Activated CD8-positive, alpha-beta T cell treated with anti-CD3 and anti-CD28 coated beads, Interleukin-2, amount 10 ng/mL, durations not matched to agents 7 days and 5 days (primary cell): ENCODE measurements around the gene KCND3. TPM values are rescaled to one million over a fixed set of nuclear protein-coding genes. Genes with fewer than 3 reads are reported as not detected.

ENCODE experiments used
- ATAC-seq: fragments of 150-1000 bp; cut with Tn5 transposase; one replicate; pipeline ENCODE4 v1.10.0; 2021; ENCODE audit warnings: moderate library complexity
- CTCF ChIA-PET: fragments of 350-600 bp; sonication (Branson Sonifier 250); formaldehyde crosslinking; loops from one replicate; lab custom pipeline; 2021; ENCODE audit warnings: antibody characterized with exemption; lab: Charles Lee
- POLR2A ChIA-PET: fragments of 350-600 bp; sonication (Branson Sonifier 250); formaldehyde crosslinking; loops from one replicate; lab custom pipeline; 2021; ENCODE audit warnings: antibody characterized with exemption; lab: Charles Lee
- DNase-seq: peaks from one replicate; pipeline ENCODE4 v3.0.0-alpha.2; 2020
- H3K27ac Mint-ChIP-seq: one replicate; pipeline ENCODE4 v1.8.0; 2021; ENCODE audit warnings: mild to moderate bottlenecking, mixed read lengths
- H3K27me3 Mint-ChIP-seq: one replicate; pipeline ENCODE4 v1.8.0; 2021; ENCODE audit warnings: low read depth, mixed read lengths
- H3K36me3 Mint-ChIP-seq: one replicate; pipeline ENCODE4 v1.8.0; 2021; ENCODE audit warnings: low read depth, mixed read lengths
- H3K4me1 Mint-ChIP-seq: one replicate; pipeline ENCODE4 v1.8.0; 2021; ENCODE audit warnings: low read depth, mixed read lengths
- H3K4me3 Mint-ChIP-seq: one replicate; pipeline ENCODE4 v1.8.0; 2021; ENCODE audit warnings: mild to moderate bottlenecking, mixed read lengths
- H3K9me3 Mint-ChIP-seq: one replicate; pipeline ENCODE4 v1.8.0; 2022; ENCODE audit warnings: mixed read lengths; ENCODE audit not compliant: insufficient read depth
- total RNA-seq, 2 experiments: library from RNA; stranded (reverse); gene quantifications; one replicate each; pipeline ENCODE4 v1.2.3, GENCODE V29; 2021

Gene KCND3
- total RNA-seq, 2 experiments from 2014 or later: not detected

DNA sequence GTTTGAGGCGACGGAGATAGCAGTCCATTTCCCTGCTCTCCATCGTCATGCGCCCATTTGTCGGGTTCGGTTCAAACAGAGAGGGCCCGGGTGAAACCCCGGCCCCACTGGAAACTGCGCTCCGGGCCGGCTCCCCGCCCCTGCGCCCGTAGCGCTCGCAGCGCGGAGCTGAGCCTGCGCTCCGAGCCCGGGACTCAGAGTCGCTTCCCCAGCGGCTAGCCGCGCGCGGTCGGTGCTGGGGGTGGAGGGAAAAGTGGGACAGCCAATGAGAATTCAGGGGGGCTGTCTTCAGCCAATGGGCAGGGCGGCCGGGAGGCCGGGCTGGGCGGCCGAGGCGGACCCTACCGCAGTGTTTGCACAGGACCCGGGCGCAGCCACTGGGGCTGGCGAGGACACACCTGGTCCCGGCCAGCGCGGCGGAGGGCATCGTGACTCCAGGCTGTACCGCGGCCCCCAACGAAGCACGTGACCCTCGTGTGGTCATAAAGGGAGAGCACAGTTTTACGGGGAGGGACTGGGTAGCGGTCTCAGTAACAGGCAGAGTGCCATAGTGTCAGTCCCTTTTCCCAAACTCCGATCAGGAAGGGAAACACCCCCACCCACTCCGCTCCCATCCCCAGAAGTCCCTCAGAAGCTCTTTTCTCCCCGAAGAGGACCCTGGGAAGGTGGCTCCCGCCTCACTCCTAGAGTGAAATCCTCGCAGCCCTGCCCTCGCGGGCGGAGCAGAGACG, 250.1 kb downstream of the KCND3 start, which contains the start of gene INKA2:
INKA2 (minus strand) TSS at position 202 of the 731 bp plus-strand sequence; CDS start at position 49, 153 bp downstream.
- CTCF ChIA-PET: interaction anchor here (1.0 to 6.7 kb wide), 12 partner anchors 8 to 263 kb away, joined by 3 to 45 read pairs (median 4); partner anchors contain the start of gene DDX20
- DNase-seq (peak; percentile 88), ATAC-seq (peak; percentile 90)
- H3K27ac Mint-ChIP-seq: peak within 1 kb of the TSS; percentile 75
- POLR2A ChIA-PET: interaction anchor here (0.6 to 2.4 kb wide), 7 partner anchors 8 to 600 kb away, joined by 3 to 12 read pairs (median 5); partner anchors contain the start of genes CEPT1 and DRAM2
- H3K4me1 Mint-ChIP-seq: peaks cover 21% of the 10 kb centered on the region
- H3K4me3 Mint-ChIP-seq: peak within 1 kb of the TSS; percentile 80
- H3K27me3 Mint-ChIP-seq: peaks cover 46% of the 10 kb centered on the region
- no peaks in the 10 kb centered on the region for H3K9me3 Mint-ChIP-seq
- H3K36me3 Mint-ChIP-seq: no peaks in the 10 kb centered on the region

DNA sequence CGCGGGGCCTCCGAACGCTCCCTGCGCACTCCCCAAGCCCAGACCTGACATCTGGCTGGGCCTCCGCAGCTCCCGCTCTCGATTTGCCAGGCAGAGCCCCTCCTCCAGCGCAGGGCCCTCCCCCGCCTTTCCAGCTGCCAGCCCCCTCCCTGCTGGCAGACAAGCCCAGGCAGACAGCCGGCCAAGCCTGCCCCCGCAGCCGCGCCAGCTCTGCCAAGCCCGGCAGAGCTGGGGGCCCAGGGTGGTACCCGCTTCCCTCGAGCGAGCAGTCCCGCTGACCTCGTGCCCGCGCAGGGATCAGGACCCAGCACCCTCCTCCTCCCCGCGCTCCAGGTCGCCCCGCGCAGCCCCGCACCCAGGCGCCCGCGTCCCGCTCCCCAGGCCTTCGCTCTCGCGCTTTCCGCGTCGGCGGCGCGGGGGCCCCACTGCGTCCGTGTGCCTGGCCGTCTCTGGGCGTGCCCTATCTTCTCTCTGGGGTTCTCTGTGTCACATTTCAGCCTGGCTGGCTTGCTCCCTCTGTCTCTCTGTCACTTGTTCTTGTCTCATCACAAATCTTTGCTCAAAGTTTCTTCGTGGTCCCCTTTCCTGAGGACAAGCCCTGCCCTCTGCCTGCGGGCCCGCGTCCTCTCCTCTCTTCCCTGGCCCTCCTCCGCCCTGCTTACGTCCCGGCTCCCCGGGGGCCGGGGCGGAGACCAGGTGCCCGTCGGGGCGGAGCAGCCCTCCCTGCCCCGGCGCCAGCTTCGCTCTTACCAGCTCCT, 250.9 kb downstream of the KCND3 start:
- Mint-ChIP-seq H3K27me3 (peaks cover 43% of the 10 kb centered on the region), H3K36me3 (no peaks in the 10 kb centered on the region), H3K4me3 (peak overlapping the region; percentile 80), H3K27ac (peak overlapping the region; percentile 75), H3K9me3 (no peaks in the 10 kb centered on the region), H3K4me1 (peaks cover 21% of the 10 kb centered on the region)
- CTCF ChIA-PET: interaction anchor here (0.9 to 6.7 kb wide), 12 partner anchors 9 to 263 kb away, joined by 3 to 45 read pairs (median 4); partner anchors contain the start of gene DDX20
- DNase-seq (peak; percentile 63), ATAC-seq (peak; percentile 66)
- POLR2A ChIA-PET: interaction anchor here (0.5 to 2.4 kb wide), 9 partner anchors 9 to 599 kb away, joined by 3 to 12 read pairs (median 3); partner anchors contain the start of genes CEPT1 and DRAM2

DNA sequence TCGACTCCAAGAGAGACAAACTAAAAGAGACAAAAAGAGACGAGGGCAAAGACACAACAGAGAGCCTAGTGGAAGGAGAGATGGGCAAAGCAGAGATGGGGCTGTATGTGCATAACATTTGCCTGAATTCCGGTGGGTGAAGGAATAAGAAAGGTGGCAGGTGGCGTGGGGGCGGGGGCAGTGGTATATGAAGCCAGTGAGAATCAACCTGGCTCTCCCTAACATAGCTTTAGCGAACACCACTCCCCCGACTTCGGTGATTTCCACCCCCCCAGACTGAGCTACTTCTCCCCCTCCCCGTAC, 251.4 kb downstream of the KCND3 start:
- ATAC-seq: no peak
- H3K9me3 Mint-ChIP-seq: no peaks in the 10 kb centered on the region
- H3K27me3 Mint-ChIP-seq: peaks cover 41% of the 10 kb centered on the region
- peaks cover 24% of the 10 kb centered on the region for H3K4me1 Mint-ChIP-seq
- H3K27ac Mint-ChIP-seq: peak overlapping the region; percentile 14
- ChIA-PET POLR2A (interaction anchor here (0.5 to 2.4 kb wide), 6 partner anchors 10 to 230 kb away, joined by 3 to 12 read pairs (median 4); no protein-coding TSS in a partner anchor), CTCF (interaction anchor here (0.9 to 6.7 kb wide), 8 partner anchors 10 to 230 kb away, joined by 3 to 45 read pairs (median 14); partner anchors contain the start of gene DDX20)
- DNase-seq: no peak
- H3K4me3 Mint-ChIP-seq: peak overlapping the region; percentile 80
- H3K36me3 Mint-ChIP-seq: no peaks in the 10 kb centered on the region

DNA sequence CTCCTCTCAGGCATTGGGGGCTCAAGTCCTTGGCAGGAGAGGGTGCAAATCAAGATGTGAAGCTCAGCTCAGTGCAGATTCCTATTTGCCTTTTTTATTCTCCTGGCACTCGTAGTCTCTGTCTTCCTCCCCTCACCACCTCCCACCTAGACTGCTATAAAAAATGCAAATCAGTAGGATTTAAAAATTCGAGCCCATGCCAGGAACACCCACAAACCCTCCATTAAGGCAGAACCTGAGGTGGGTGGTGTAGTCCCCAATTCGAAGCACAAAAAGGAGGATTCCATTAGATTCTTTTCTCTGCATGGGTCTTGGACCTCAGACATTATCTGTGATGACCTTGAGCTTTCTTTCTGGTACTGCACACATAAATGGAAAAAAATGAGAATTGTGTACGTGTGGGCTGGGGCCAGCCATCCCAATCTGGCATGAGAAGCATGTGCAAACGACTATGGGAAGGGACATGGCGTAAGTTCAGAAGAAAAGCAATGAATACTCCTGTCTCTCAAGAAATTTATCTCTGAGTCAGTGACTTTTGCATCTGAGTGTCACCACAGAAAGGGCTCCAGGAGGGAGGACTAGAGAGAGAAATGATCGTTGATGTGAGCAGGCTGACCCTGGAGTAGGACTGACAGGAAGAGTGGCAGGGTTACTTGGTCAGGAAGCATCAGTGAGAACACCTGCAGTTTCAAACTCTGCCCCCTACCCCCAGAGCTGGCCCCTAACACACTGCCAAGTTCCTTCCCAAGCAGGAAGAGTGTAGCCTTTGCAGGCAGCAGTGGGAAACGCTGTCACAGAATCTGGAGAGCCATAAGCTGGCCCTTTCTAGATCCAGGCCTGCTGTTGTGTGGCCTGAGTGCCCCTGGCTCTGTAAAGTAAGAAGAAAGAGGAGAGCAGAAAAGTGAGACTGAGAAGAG, 252.0 kb downstream of the KCND3 start:
- Mint-ChIP-seq H3K9me3 (no peaks in the 10 kb centered on the region), H3K27ac (peak overlapping the region; percentile 14), H3K4me3 (peak overlapping the region; percentile 80), H3K27me3 (peaks cover 41% of the 10 kb centered on the region), H3K36me3 (no peaks in the 10 kb centered on the region), H3K4me1 (peaks cover 25% of the 10 kb centered on the region)
- ATAC-seq (no peak), DNase-seq (no peak)
- ChIA-PET POLR2A (interaction anchor here (0.5 to 2.4 kb wide), 6 partner anchors 10 to 230 kb away, joined by 3 to 12 read pairs (median 4); no protein-coding TSS in a partner anchor), CTCF (interaction anchor here (0.9 to 6.7 kb wide), 10 partner anchors 10 to 229 kb away, joined by 3 to 45 read pairs (median 4); partner anchors contain the start of gene DDX20)

DNA sequence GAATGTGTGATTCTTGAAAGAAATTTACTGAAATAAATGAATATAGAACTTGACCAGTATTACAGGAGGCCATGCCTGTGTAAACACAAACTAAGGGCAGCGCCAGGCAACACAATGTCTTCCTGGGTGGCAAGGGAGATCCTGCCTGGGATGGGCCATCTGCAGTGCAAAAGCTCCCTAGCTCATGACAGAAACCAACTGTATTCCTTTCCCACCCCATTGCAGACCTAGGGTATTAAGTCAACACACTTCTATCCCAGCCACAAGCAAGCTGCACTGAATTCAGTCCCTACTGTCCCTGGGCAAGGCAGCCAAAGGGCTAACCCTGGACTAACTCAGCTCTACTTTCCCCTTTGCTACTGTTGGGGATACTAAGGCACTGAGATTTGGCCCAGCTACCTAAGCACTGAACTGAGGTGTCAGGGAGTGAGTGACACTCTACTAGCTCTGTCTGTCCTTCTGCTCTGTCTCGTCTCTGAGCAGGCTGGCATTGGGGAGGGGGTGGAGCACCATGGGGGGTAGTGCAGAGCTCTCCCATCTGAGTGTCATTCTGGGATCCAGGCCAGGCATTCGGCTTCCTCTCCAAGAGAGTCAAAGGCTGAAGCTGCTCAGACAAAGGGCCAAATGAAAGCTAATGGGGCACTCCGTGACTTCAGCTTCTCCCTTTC, 252.8 kb downstream of the KCND3 start:
- H3K4me1 Mint-ChIP-seq: peaks cover 25% of the 10 kb centered on the region
- H3K27ac Mint-ChIP-seq: no peak overlapping the region
- H3K36me3 Mint-ChIP-seq: no peaks in the 10 kb centered on the region
- DNase-seq: no peak
- H3K27me3 Mint-ChIP-seq: peaks cover 37% of the 10 kb centered on the region
- ChIA-PET CTCF (interaction anchor here (1.1 to 6.7 kb wide), 7 partner anchors 11 to 229 kb away, joined by 3 to 45 read pairs (median 22); partner anchors contain the start of gene DDX20), POLR2A (interaction anchor here (0.6 to 1.2 kb wide), 2 partner anchors 18 to 89 kb away, joined by 3 to 4 read pairs; no protein-coding TSS in a partner anchor)
- no peak overlapping the region for H3K4me3 Mint-ChIP-seq
- H3K9me3 Mint-ChIP-seq: no peaks in the 10 kb centered on the region
- ATAC-seq: no peak

DNA sequence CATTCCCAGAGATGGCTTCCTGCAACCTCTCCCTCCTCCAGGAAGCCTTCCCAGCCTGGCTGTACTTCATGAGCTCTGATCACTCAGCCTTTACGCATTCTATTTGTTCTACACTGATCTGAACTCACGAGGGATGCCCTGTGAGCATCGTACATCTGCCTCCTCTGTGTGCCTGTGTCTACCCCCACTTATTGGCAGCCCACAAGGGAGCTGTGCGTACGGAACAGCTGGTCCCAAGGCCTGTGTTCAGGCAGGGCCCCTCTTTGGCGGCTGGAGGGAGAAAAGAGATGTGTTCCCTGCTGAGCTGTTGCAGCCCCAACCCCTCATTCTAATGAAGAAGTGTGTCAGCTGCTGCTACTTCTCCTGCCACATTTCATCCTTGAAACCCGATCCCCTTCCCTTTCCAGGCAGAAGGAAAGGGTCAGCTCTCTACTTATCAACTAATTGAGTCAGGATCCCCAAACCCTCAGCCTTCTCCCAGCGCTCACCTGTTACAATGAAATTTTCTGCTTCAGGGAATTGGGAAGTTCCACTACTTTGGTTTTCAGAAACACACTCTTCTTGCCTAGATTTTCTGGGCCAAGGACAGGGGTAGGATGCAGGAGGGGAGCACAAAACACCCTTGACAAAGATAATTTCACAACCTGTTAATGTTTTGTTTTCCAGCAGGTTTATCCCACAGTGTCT, 253.5 kb downstream of the KCND3 start:
- CTCF ChIA-PET: interaction anchor here (1.1 to 6.7 kb wide), 5 partner anchors 11 to 228 kb away, joined by 3 to 45 read pairs (median 10); no protein-coding TSS in a partner anchor
- ATAC-seq (no peak), DNase-seq (no peak)
- H3K9me3 Mint-ChIP-seq: no peaks in the 10 kb centered on the region
- no peak overlapping the region for H3K4me3 Mint-ChIP-seq
- H3K36me3 Mint-ChIP-seq: no peaks in the 10 kb centered on the region
- H3K27ac Mint-ChIP-seq: no peak overlapping the region
- H3K27me3 Mint-ChIP-seq: peaks cover 30% of the 10 kb centered on the region
- POLR2A ChIA-PET: interaction anchor here (0.6 to 1.2 kb wide), 2 partner anchors 19 to 89 kb away, joined by 3 to 4 read pairs; no protein-coding TSS in a partner anchor
- peaks cover 25% of the 10 kb centered on the region for H3K4me1 Mint-ChIP-seq

DNA sequence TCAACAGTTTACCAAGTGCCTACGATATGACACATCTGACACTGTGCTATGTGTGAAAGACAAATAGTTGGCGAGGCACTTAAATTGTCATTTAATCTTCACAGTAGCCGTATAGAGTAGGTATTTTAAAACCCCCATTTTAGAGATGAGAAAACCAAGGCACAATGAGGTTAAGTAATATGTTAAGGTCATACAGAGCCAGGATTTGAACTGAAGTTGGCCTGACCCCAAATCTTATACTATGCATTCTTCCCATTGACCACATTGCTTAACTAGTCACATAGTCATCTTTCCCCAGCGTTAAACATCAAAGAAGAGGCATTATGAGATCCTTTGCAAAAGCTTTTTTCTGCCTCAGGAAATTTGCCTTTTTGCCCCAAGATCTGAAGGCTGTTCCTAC, 254.1 kb downstream of the KCND3 start:
- peaks cover 24% of the 10 kb centered on the region for H3K27me3 Mint-ChIP-seq
- ChIA-PET POLR2A (no interaction called here), CTCF (interaction anchor here (1.1 to 6.7 kb wide), 4 partner anchors 9 to 21 kb away, joined by 3 to 45 read pairs (median 7); no protein-coding TSS in a partner anchor)
- H3K4me3 Mint-ChIP-seq: no peak overlapping the region
- H3K4me1 Mint-ChIP-seq: peaks cover 20% of the 10 kb centered on the region
- DNase-seq: no peak
- H3K27ac Mint-ChIP-seq: no peak overlapping the region
- ATAC-seq: no peak
- no peaks in the 10 kb centered on the region for H3K9me3 Mint-ChIP-seq
- no peaks in the 10 kb centered on the region for H3K36me3 Mint-ChIP-seq

DNA sequence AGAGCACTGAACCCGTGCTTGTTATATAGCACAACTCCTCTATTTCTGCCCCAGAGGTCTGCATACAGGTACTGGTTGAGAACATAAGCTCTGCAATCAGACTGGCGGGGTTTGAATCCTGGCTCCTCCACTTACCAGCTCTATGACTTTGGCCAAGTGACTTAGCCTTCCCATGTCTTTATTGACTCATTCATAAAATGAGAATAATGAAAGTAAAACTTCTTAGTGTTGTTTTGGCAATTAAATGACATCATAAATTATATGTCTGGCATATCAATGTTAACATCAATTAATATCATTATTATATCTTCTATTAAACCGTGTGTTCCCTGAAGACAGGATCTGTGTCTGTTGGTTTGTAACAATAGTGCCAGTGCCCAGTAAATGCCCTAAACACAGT, 254.6 kb downstream of the KCND3 start:
- Mint-ChIP-seq H3K27me3 (peaks cover 22% of the 10 kb centered on the region), H3K27ac (no peak overlapping the region), H3K4me3 (no peak overlapping the region), H3K9me3 (no peaks in the 10 kb centered on the region), H3K4me1 (peaks cover 18% of the 10 kb centered on the region), H3K36me3 (no peaks in the 10 kb centered on the region)
- ChIA-PET CTCF (interaction anchor here (1.5 to 2.4 kb wide), 3 partner anchors 10 to 20 kb away, joined by 3 to 10 read pairs (median 9); no protein-coding TSS in a partner anchor), POLR2A (no interaction called here)
- ATAC-seq (no peak), DNase-seq (no peak)

DNA sequence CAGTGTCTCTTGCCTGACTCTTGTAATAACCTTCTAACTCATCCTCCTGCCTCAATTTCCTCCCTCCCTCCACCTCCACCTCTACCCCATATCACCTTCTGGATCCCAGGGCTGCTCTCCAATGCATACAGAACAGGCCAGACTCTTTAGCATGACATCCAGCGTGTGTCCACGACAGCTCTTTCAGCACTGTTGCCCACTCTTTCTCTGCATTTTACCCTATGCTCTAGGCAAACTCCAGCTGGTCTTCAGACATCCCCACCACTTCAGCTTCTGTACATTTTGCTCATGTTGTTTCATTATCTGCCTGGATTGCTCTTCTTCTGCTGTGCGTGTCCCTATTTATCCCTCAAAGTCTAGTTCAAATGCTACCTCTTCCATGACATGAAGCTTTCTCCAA, 255.0 kb downstream of the KCND3 start:
- H3K27ac Mint-ChIP-seq: no peak overlapping the region
- H3K36me3 Mint-ChIP-seq: no peaks in the 10 kb centered on the region

More for the DNA sequence above, 255.0 kb downstream of the KCND3 start:
- H3K4me1 Mint-ChIP-seq: peaks cover 17% of the 10 kb centered on the region
- ChIA-PET POLR2A (no interaction called here), CTCF (interaction anchor here (1.5 to 2.4 kb wide), 3 partner anchors 10 to 20 kb away, joined by 3 to 10 read pairs (median 9); no protein-coding TSS in a partner anchor)
- ATAC-seq (no peak), DNase-seq (no peak)
- H3K27me3 Mint-ChIP-seq: peaks cover 21% of the 10 kb centered on the region
- H3K4me3 Mint-ChIP-seq: no peak overlapping the region
- H3K9me3 Mint-ChIP-seq: no peaks in the 10 kb centered on the region
